GM18909 (cell line): ENCODE data around the gene FOLR1.
"Not testable (repeated sequence)": the region's sequence is repeated elsewhere in the genome, so short reads cannot be mapped to it uniquely, and the experiment has no call there.

Experiments used
- ATAC-seq: cut with Tn5 transposase; IDR thresholded peaks from one replicate; pipeline ENCODE4 v1.9.1; 2021; ENCODE audit warnings: mild to moderate bottlenecking; ENCODE audit not compliant: unreplicated experiment, poor library complexity

FOLR1 gene

GRCh38 chr11:72180892-72181552, 10.9 kb upstream of the FOLR1 start:
- ATAC-seq = not testable (repeated sequence)

- not testable (repeated sequence) for ATAC-seq
Observed at GRCh38 chr11:72181553-72181958, 10.4 kb upstream of the FOLR1 start.

GRCh38 chr11:72188267-72188666, 3.7 kb upstream of the FOLR1 start:
- no peak for ATAC-seq

- no peak for ATAC-seq
Observed at GRCh38 chr11:72189455-72190250, 2.3 kb upstream of the FOLR1 start.

- no peak for ATAC-seq
Observed at GRCh38 chr11:72190631-72191071, 1.3 kb upstream of the FOLR1 start.

GRCh38 chr11:72195518-72196270, 3.8 kb downstream of the FOLR1 start:
- no peak for ATAC-seq

- ATAC-seq = not testable (repeated sequence)
Observed at GRCh38 chr11:72201445-72201844, 9.5 kb downstream of the FOLR1 start.

GRCh38 chr11:72202571-72202970, 10.6 kb downstream of the FOLR1 start:
- no peak for ATAC-seq

- ATAC-seq = no peak
Observed at GRCh38 chr11:72203163-72203562, 11.2 kb downstream of the FOLR1 start.

GRCh38 chr11:72204886-72205285, 12.9 kb downstream of the FOLR1 start:
- ATAC-seq = no peak

GRCh38 chr11:72206794-72207193, 14.9 kb downstream of the FOLR1 start:
- not testable (repeated sequence) for ATAC-seq

GRCh38 chr11:72208281-72208680, 16.3 kb downstream of the FOLR1 start:
- ATAC-seq = no peak

GRCh38 chr11:72209101-72209500, 17.2 kb downstream of the FOLR1 start:
- ATAC-seq = no peak

GRCh38 chr11:72216638-72217037, 24.7 kb downstream of the FOLR1 start, which contains the start of gene FOLR2:
FOLR2 (plus strand) TSS chr11:72216794; CDS start chr11:72218585, 1,791 bp downstream.
- no peak for ATAC-seq

- ATAC-seq = no peak
Observed at GRCh38 chr11:72217841-72218240, 25.9 kb downstream of the FOLR1 start.

- no peak for ATAC-seq
Observed at GRCh38 chr11:72218251-72218745, 26.4 kb downstream of the FOLR1 start.

- no peak for ATAC-seq
Observed at GRCh38 chr11:72220696-72221363, 28.9 kb downstream of the FOLR1 start.

GRCh38 chr11:72221386-72222075, 29.6 kb downstream of the FOLR1 start:
- ATAC-seq = no peak

- ATAC-seq = no peak
Observed at GRCh38 chr11:72222106-72222891, 30.4 kb downstream of the FOLR1 start.
